Fibroblast of skin of abdomen (primary cell): ENCODE data around the gene GAPDHS.

Source experiments
- DNase-seq: peaks from one replicate; pipeline ENCODE4 v3.0.0-alpha.2; 2013

The GAPDHS gene

GRCh38 chr19:35511337-35511736, 21.9 kb upstream of the GAPDHS start:
- no peak for DNase-seq

- DNase-seq, result no peak
Measured at GRCh38 chr19:35512831-35513627, 20.2 kb upstream of the GAPDHS start.

GRCh38 chr19:35513628-35514281, 19.5 kb upstream of the GAPDHS start, which contains the start of gene DMKN:
DMKN (minus strand) TSS chr19:35513649; CDS start chr19:35513475, 174 bp downstream.
- DNase-seq, result peak; percentile 40

- peak; percentile 8 for DNase-seq
Measured at GRCh38 chr19:35514282-35514809, 18.9 kb upstream of the GAPDHS start.

GRCh38 chr19:35516310-35516709, 16.9 kb upstream of the GAPDHS start:
- DNase-seq, result no peak

GRCh38 chr19:35517342-35517741, 15.9 kb upstream of the GAPDHS start:
- no peak for DNase-seq

GRCh38 chr19:35518313-35518712, 14.9 kb upstream of the GAPDHS start:
- peak; percentile 97 for DNase-seq

GRCh38 chr19:35519291-35519690, 14.0 kb upstream of the GAPDHS start:
- peak; percentile 32 for DNase-seq

GRCh38 chr19:35521124-35521743, 12.0 kb upstream of the GAPDHS start:
- DNase-seq, result no peak

GRCh38 chr19:35522745-35523327, 10.4 kb upstream of the GAPDHS start:
- no peak for DNase-seq

- no peak for DNase-seq
Measured at GRCh38 chr19:35524181-35524837, 8.9 kb upstream of the GAPDHS start.

- no peak for DNase-seq
Measured at GRCh38 chr19:35525873-35526272, 7.4 kb upstream of the GAPDHS start.

GRCh38 chr19:35528218-35529038, 4.8 kb upstream of the GAPDHS start, which contains the start of gene SBSN:
SBSN (minus strand) TSS chr19:35528311; CDS start chr19:35528281, 30 bp downstream.
- peak; percentile 61 for DNase-seq

GRCh38 chr19:35529241-35530218, 3.7 kb upstream of the GAPDHS start:
- DNase-seq, result no peak

- no peak for DNase-seq
Measured at GRCh38 chr19:35531291-35531690, 2.0 kb upstream of the GAPDHS start.

- DNase-seq, result peak; percentile 19
Measured at GRCh38 chr19:35533822-35534392, 651 bp downstream of the GAPDHS start.

GRCh38 chr19:35534803-35535480, 1.7 kb downstream of the GAPDHS start:
- no peak for DNase-seq

- no peak for DNase-seq
Measured at GRCh38 chr19:35539314-35539713, 6.1 kb downstream of the GAPDHS start.

GRCh38 chr19:35539850-35540249, 6.6 kb downstream of the GAPDHS start:
- DNase-seq, result no peak
